GM19193 (cell line): ENCODE measurements around the gene PRR14.

Experiments used
- POLR2A ChIP-seq: IDR thresholded peaks from 4 replicates; pipeline ENCODE4 v1.6.1; 2011; ENCODE audit not compliant: insufficient read depth, insufficient read length; ENCODE audit errors: extremely low read depth

The PRR14 gene

GRCh38 chr16:30664616-30665109, 13.9 kb downstream of the PRR14 start:
- TF ChIP-seq POLR2A: no peak

GRCh38 chr16:30665155-30665829, 14.5 kb downstream of the PRR14 start:
- no peak for TF ChIP-seq POLR2A

- no peak for TF ChIP-seq POLR2A
These were observed 15.1 kb downstream of the PRR14 start for GRCh38 chr16:30665830-30666190.

- TF ChIP-seq POLR2A: no peak
These were observed 15.9 kb downstream of the PRR14 start for GRCh38 chr16:30666681-30667080.

- no peak for TF ChIP-seq POLR2A
These were observed 16.7 kb downstream of the PRR14 start for GRCh38 chr16:30667361-30667905.

- no peak for TF ChIP-seq POLR2A
These were observed 17.6 kb downstream of the PRR14 start for GRCh38 chr16:30668393-30668792.

- TF ChIP-seq POLR2A: no peak
These were observed 18.5 kb downstream of the PRR14 start for GRCh38 chr16:30669026-30669902.

- no peak for TF ChIP-seq POLR2A
These were observed 19.4 kb downstream of the PRR14 start for GRCh38 chr16:30669903-30670824.

- TF ChIP-seq POLR2A: no peak
These were observed 24.4 kb downstream of the PRR14 start for GRCh38 chr16:30675143-30675542.

GRCh38 chr16:30677931-30678585, 27.3 kb downstream of the PRR14 start:
- no peak for TF ChIP-seq POLR2A

GRCh38 chr16:30678586-30678970, 27.8 kb downstream of the PRR14 start:
- no peak for TF ChIP-seq POLR2A

- TF ChIP-seq POLR2A: no peak
These were observed 29.6 kb downstream of the PRR14 start for GRCh38 chr16:30680326-30680725.

GRCh38 chr16:30688701-30689100, 37.9 kb downstream of the PRR14 start:
- TF ChIP-seq POLR2A: no peak

GRCh38 chr16:30691907-30692306, 41.1 kb downstream of the PRR14 start:
- TF ChIP-seq POLR2A: no peak
